Stimulated activated naive CD8-positive, alpha-beta T cell treated with anti-CD3 and anti-CD28 coated beads, Interleukin-15, Interleukin-2, amounts not matched to agents 100 ng/mL and 50 ng/mL, for 24 hours (primary cell): ENCODE measurements around the gene LYSMD2.

ENCODE experiments used
- H3K27ac Mint-ChIP-seq: one replicate; pipeline ENCODE4 v1.8.0; 2021; ENCODE audit warnings: mild to moderate bottlenecking, mixed read lengths
- H3K27me3 Mint-ChIP-seq: one replicate; pipeline ENCODE4 v1.8.0; 2021; ENCODE audit warnings: mixed read lengths
- H3K36me3 Mint-ChIP-seq: one replicate; pipeline ENCODE4 v1.8.0; 2021; ENCODE audit warnings: low read depth, mixed read lengths
- H3K4me1 Mint-ChIP-seq: one replicate; pipeline ENCODE4 v1.8.0; 2021; ENCODE audit warnings: low read depth, mixed read lengths
- H3K4me3 Mint-ChIP-seq: one replicate; pipeline ENCODE4 v1.8.0; 2021; ENCODE audit warnings: mild to moderate bottlenecking, mixed read lengths
- H3K9me3 Mint-ChIP-seq: one replicate; pipeline ENCODE4 v1.8.0; 2021; ENCODE audit warnings: mixed read lengths

Gene LYSMD2

GRCh38 chr15:51760805-51761204, 23.4 kb upstream of the LYSMD2 start:
- Mint-ChIP-seq H3K4me1 (no peaks in the 10 kb centered on the region), H3K4me3 (no peak overlapping the region), H3K27me3 (no peaks in the 10 kb centered on the region), H3K9me3 (no peaks in the 10 kb centered on the region), H3K27ac (no peak overlapping the region), H3K36me3 (no peaks in the 10 kb centered on the region)

- H3K4me3 Mint-ChIP-seq, result no peak overlapping the region
- H3K4me1 Mint-ChIP-seq, result no peaks in the 10 kb centered on the region
- no peaks in the 10 kb centered on the region for H3K36me3 Mint-ChIP-seq
- no peak overlapping the region for H3K27ac Mint-ChIP-seq
- H3K27me3 Mint-ChIP-seq, result no peaks in the 10 kb centered on the region
- no peaks in the 10 kb centered on the region for H3K9me3 Mint-ChIP-seq
These were observed 22.2 kb upstream of the LYSMD2 start for GRCh38 chr15:51759557-51760070.

- Mint-ChIP-seq H3K9me3 (no peaks in the 10 kb centered on the region), H3K4me1 (peaks cover 4% of the 10 kb centered on the region), H3K27ac (no peak overlapping the region), H3K4me3 (no peak overlapping the region), H3K27me3 (peaks cover 4% of the 10 kb centered on the region), H3K36me3 (no peaks in the 10 kb centered on the region)
These were observed 21.2 kb upstream of the LYSMD2 start for GRCh38 chr15:51758645-51759044.

- H3K4me1 Mint-ChIP-seq, result peaks cover 8% of the 10 kb centered on the region
- H3K27me3 Mint-ChIP-seq, result peaks cover 7% of the 10 kb centered on the region
- no peaks in the 10 kb centered on the region for H3K9me3 Mint-ChIP-seq
- no peaks in the 10 kb centered on the region for H3K36me3 Mint-ChIP-seq
- H3K27ac Mint-ChIP-seq, result no peak overlapping the region
- no peak overlapping the region for H3K4me3 Mint-ChIP-seq
These were observed 20.0 kb upstream of the LYSMD2 start for GRCh38 chr15:51757450-51757849.

- H3K27me3 Mint-ChIP-seq, result peaks cover 7% of the 10 kb centered on the region
- no peak overlapping the region for H3K4me3 Mint-ChIP-seq
- H3K27ac Mint-ChIP-seq, result no peak overlapping the region
These were observed 19.0 kb upstream of the LYSMD2 start for GRCh38 chr15:51756482-51756881.

GRCh38 chr15:51755790-51756189, 18.3 kb upstream of the LYSMD2 start:
- H3K27me3 Mint-ChIP-seq, result peaks cover 11% of the 10 kb centered on the region
- H3K4me3 Mint-ChIP-seq, result no peak overlapping the region
- peaks cover 17% of the 10 kb centered on the region for H3K4me1 Mint-ChIP-seq
- no peaks in the 10 kb centered on the region for H3K9me3 Mint-ChIP-seq
- H3K36me3 Mint-ChIP-seq, result no peaks in the 10 kb centered on the region
- no peak overlapping the region for H3K27ac Mint-ChIP-seq

More at GRCh38 chr15:51756482-51756881, 19.0 kb upstream of the LYSMD2 start:
- no peaks in the 10 kb centered on the region for H3K9me3 Mint-ChIP-seq
- H3K36me3 Mint-ChIP-seq, result no peaks in the 10 kb centered on the region
- peaks cover 12% of the 10 kb centered on the region for H3K4me1 Mint-ChIP-seq

GRCh38 chr15:51754267-51754666, 16.8 kb upstream of the LYSMD2 start:
- H3K27me3 Mint-ChIP-seq, result peaks cover 20% of the 10 kb centered on the region
- no peak overlapping the region for H3K4me3 Mint-ChIP-seq
- no peaks in the 10 kb centered on the region for H3K36me3 Mint-ChIP-seq
- no peaks in the 10 kb centered on the region for H3K9me3 Mint-ChIP-seq
- peaks cover 17% of the 10 kb centered on the region for H3K4me1 Mint-ChIP-seq
- H3K27ac Mint-ChIP-seq, result no peak overlapping the region

- Mint-ChIP-seq H3K36me3 (no peaks in the 10 kb centered on the region), H3K27me3 (peaks cover 20% of the 10 kb centered on the region), H3K27ac (no peak overlapping the region)
These were observed 15.4 kb upstream of the LYSMD2 start for GRCh38 chr15:51752888-51753287.

GRCh38 chr15:51751697-51752683, 14.5 kb upstream of the LYSMD2 start:
- H3K27ac Mint-ChIP-seq, result no peak overlapping the region
- peaks cover 17% of the 10 kb centered on the region for H3K4me1 Mint-ChIP-seq
- no peaks in the 10 kb centered on the region for H3K9me3 Mint-ChIP-seq
- H3K36me3 Mint-ChIP-seq, result no peaks in the 10 kb centered on the region
- H3K27me3 Mint-ChIP-seq, result peaks cover 23% of the 10 kb centered on the region
- H3K4me3 Mint-ChIP-seq, result peak overlapping the region; percentile 84

More at GRCh38 chr15:51752888-51753287, 15.4 kb upstream of the LYSMD2 start:
- peak overlapping the region; percentile 40 for H3K4me3 Mint-ChIP-seq
- H3K9me3 Mint-ChIP-seq, result no peaks in the 10 kb centered on the region
- peaks cover 17% of the 10 kb centered on the region for H3K4me1 Mint-ChIP-seq

GRCh38 chr15:51750792-51751696, 13.6 kb upstream of the LYSMD2 start, which contains the start of gene TMOD2:
TSS of gene TMOD2 (plus strand) at chr15:51751597. CDS start at chr15:51766442, 14,845 bp downstream.
- Mint-ChIP-seq H3K27me3 (peaks cover 23% of the 10 kb centered on the region), H3K9me3 (no peaks in the 10 kb centered on the region), H3K4me3 (peak within 1 kb of the TSS; percentile 84), H3K36me3 (no peaks in the 10 kb centered on the region), H3K27ac (peak within 1 kb of the TSS; percentile 63), H3K4me1 (peaks cover 17% of the 10 kb centered on the region)

- H3K4me3 Mint-ChIP-seq, result peak overlapping the region; percentile 81
- H3K4me1 Mint-ChIP-seq, result peaks cover 17% of the 10 kb centered on the region
- no peaks in the 10 kb centered on the region for H3K36me3 Mint-ChIP-seq
- no peaks in the 10 kb centered on the region for H3K9me3 Mint-ChIP-seq
- H3K27me3 Mint-ChIP-seq, result peaks cover 23% of the 10 kb centered on the region
- H3K27ac Mint-ChIP-seq, result no peak overlapping the region
These were observed 12.7 kb upstream of the LYSMD2 start for GRCh38 chr15:51750186-51750585.

- peaks cover 17% of the 10 kb centered on the region for H3K4me1 Mint-ChIP-seq
- H3K27me3 Mint-ChIP-seq, result peaks cover 23% of the 10 kb centered on the region
- no peaks in the 10 kb centered on the region for H3K9me3 Mint-ChIP-seq
- no peak overlapping the region for H3K27ac Mint-ChIP-seq
- H3K4me3 Mint-ChIP-seq, result no peak overlapping the region
- no peaks in the 10 kb centered on the region for H3K36me3 Mint-ChIP-seq
These were observed 11.9 kb upstream of the LYSMD2 start for GRCh38 chr15:51749307-51749706.

- no peaks in the 10 kb centered on the region for H3K36me3 Mint-ChIP-seq
- no peaks in the 10 kb centered on the region for H3K27me3 Mint-ChIP-seq
- H3K4me1 Mint-ChIP-seq, result peaks cover 35% of the 10 kb centered on the region
- H3K27ac Mint-ChIP-seq, result no peak overlapping the region
- H3K9me3 Mint-ChIP-seq, result no peaks in the 10 kb centered on the region
- no peak overlapping the region for H3K4me3 Mint-ChIP-seq
These were observed 1.7 kb upstream of the LYSMD2 start for GRCh38 chr15:51739061-51739712.

GRCh38 chr15:51738553-51738952, 1.1 kb upstream of the LYSMD2 start:
- H3K4me1 Mint-ChIP-seq, result peaks cover 41% of the 10 kb centered on the region

More at GRCh38 chr15:51738553-51738952, 1.1 kb upstream of the LYSMD2 start:
- Mint-ChIP-seq H3K27ac (peak overlapping the region; percentile 90), H3K9me3 (no peaks in the 10 kb centered on the region), H3K36me3 (peaks cover 2% of the 10 kb centered on the region), H3K4me3 (peak overlapping the region; percentile 82), H3K27me3 (no peaks in the 10 kb centered on the region)
